Memory B cell (primary cell): Measurements from ENCODE around the gene HOXC10.

Experiments
- ATAC-seq: fragments of 150-1000 bp; cut with Tn5 transposase; 2 replicates; pipeline ENCODE4 v1.10.0; 2021; ENCODE audit warnings: low read depth, mild to moderate bottlenecking, moderate library complexity
- DNase-seq, 2 donors: peaks; one replicate each; pipeline ENCODE4 v3.0.0; 2022; ENCODE audit warnings: low spot score in 2 of 2
- H3K27ac Mint-ChIP-seq: one replicate; pipeline ENCODE4 v1.8.0; 2022; ENCODE audit warnings: mild to moderate bottlenecking, moderate library complexity, mixed read lengths
- H3K27me3 Mint-ChIP-seq: one replicate; pipeline ENCODE4 v1.8.0; 2022; ENCODE audit warnings: mixed read lengths
- H3K36me3 Mint-ChIP-seq: one replicate; pipeline ENCODE4 v1.8.0; 2022; ENCODE audit warnings: mild to moderate bottlenecking, mixed read lengths
- H3K4me1 Mint-ChIP-seq: one replicate; pipeline ENCODE4 v1.8.0; 2022; ENCODE audit warnings: mixed read lengths
- H3K4me3 Mint-ChIP-seq: one replicate; pipeline ENCODE4 v1.8.0; 2022; ENCODE audit warnings: mild to moderate bottlenecking, moderate library complexity, mixed read lengths
- H3K9me3 Mint-ChIP-seq: one replicate; pipeline ENCODE4 v1.8.0; 2022; ENCODE audit warnings: mixed read lengths

Gene HOXC10

GRCh38 chr12:53966085-53966384 lies 18.9 kb upstream of the HOXC10 start:
- DNase-seq (no peak), ATAC-seq (no peak)
- Mint-ChIP-seq H3K4me1 (peaks cover 21% of the 10 kb centered on the region), H3K27ac (peak overlapping the region; percentile 26), H3K36me3 (peaks cover 3% of the 10 kb centered on the region), H3K4me3 (peak overlapping the region; percentile 43), H3K9me3 (peaks cover 3% of the 10 kb centered on the region), H3K27me3 (peaks cover 45% of the 10 kb centered on the region)

- Mint-ChIP-seq H3K27ac (peak overlapping the region; percentile 26), H3K4me3 (peak overlapping the region; percentile 43), H3K27me3 (peaks cover 49% of the 10 kb centered on the region), H3K9me3 (peaks cover 3% of the 10 kb centered on the region), H3K36me3 (peaks cover 3% of the 10 kb centered on the region), H3K4me1 (peaks cover 21% of the 10 kb centered on the region)
- DNase-seq (no peak), ATAC-seq (no peak)
These were observed 18.4 kb upstream of the HOXC10 start for GRCh38 chr12:53966385-53967133.

GRCh38 chr12:53967421-53967925 lies 17.5 kb upstream of the HOXC10 start:
- Mint-ChIP-seq H3K36me3 (peaks cover 3% of the 10 kb centered on the region), H3K27me3 (peaks cover 57% of the 10 kb centered on the region), H3K4me1 (peaks cover 21% of the 10 kb centered on the region), H3K4me3 (no peak overlapping the region), H3K9me3 (peaks cover 3% of the 10 kb centered on the region), H3K27ac (no peak overlapping the region)
- ATAC-seq (no peak), DNase-seq (no peak)

- H3K4me3 Mint-ChIP-seq = no peak overlapping the region
- H3K36me3 Mint-ChIP-seq = peaks cover 5% of the 10 kb centered on the region
- peaks cover 62% of the 10 kb centered on the region for H3K27me3 Mint-ChIP-seq
- H3K4me1 Mint-ChIP-seq = peaks cover 21% of the 10 kb centered on the region
- no peak for DNase-seq
- ATAC-seq = no peak
- peaks cover 5% of the 10 kb centered on the region for H3K9me3 Mint-ChIP-seq
- H3K27ac Mint-ChIP-seq = no peak overlapping the region
These were observed 16.5 kb upstream of the HOXC10 start for GRCh38 chr12:53968214-53969127.

GRCh38 chr12:53969588-53970259 lies 15.2 kb upstream of the HOXC10 start:
- Mint-ChIP-seq H3K27me3 (peaks cover 58% of the 10 kb centered on the region), H3K36me3 (peaks cover 5% of the 10 kb centered on the region)

GRCh38 chr12:53970451-53970850 lies 14.5 kb upstream of the HOXC10 start:
- Mint-ChIP-seq H3K4me3 (no peak overlapping the region), H3K27ac (no peak overlapping the region), H3K27me3 (peaks cover 57% of the 10 kb centered on the region), H3K4me1 (peaks cover 10% of the 10 kb centered on the region), H3K36me3 (peaks cover 3% of the 10 kb centered on the region), H3K9me3 (peaks cover 3% of the 10 kb centered on the region)
- ATAC-seq = no peak
- DNase-seq = no peak

More at GRCh38 chr12:53969588-53970259, 15.2 kb upstream of the HOXC10 start:
- Mint-ChIP-seq H3K27ac (no peak overlapping the region), H3K9me3 (peaks cover 5% of the 10 kb centered on the region), H3K4me1 (peaks cover 12% of the 10 kb centered on the region), H3K4me3 (no peak overlapping the region)
- no peak for DNase-seq
- ATAC-seq = no peak

GRCh38 chr12:53971129-53971528 lies 13.8 kb upstream of the HOXC10 start:
- Mint-ChIP-seq H3K4me1 (peaks cover 9% of the 10 kb centered on the region), H3K9me3 (peaks cover 4% of the 10 kb centered on the region), H3K4me3 (no peak overlapping the region), H3K36me3 (peaks cover 4% of the 10 kb centered on the region), H3K27me3 (peaks cover 58% of the 10 kb centered on the region), H3K27ac (no peak overlapping the region)
- no peak for DNase-seq
- no peak for ATAC-seq

GRCh38 chr12:53971686-53972085 lies 13.3 kb upstream of the HOXC10 start:
- Mint-ChIP-seq H3K27ac (no peak overlapping the region), H3K9me3 (peaks cover 4% of the 10 kb centered on the region), H3K36me3 (peaks cover 4% of the 10 kb centered on the region), H3K4me3 (no peak overlapping the region), H3K27me3 (peaks cover 53% of the 10 kb centered on the region), H3K4me1 (peaks cover 3% of the 10 kb centered on the region)
- ATAC-seq (no peak), DNase-seq (no peak)

GRCh38 chr12:53972152-53972702 lies 12.7 kb upstream of the HOXC10 start:
- peaks cover 51% of the 10 kb centered on the region for H3K27me3 Mint-ChIP-seq
- no peak for DNase-seq

GRCh38 chr12:53972722-53973235 lies 12.2 kb upstream of the HOXC10 start, which contains the start of gene HOXC11:
Gene HOXC11, plus strand, starts transcription at chr12:53973126. Its CDS starts 116 bp downstream, at chr12:53973242.
- H3K27ac Mint-ChIP-seq = peak within 1 kb of the TSS; percentile 15
- peaks cover 4% of the 10 kb centered on the region for H3K9me3 Mint-ChIP-seq
- no peak for DNase-seq
- peaks cover 48% of the 10 kb centered on the region for H3K27me3 Mint-ChIP-seq
- H3K4me1 Mint-ChIP-seq = peaks cover 2% of the 10 kb centered on the region
- ATAC-seq = no peak
- H3K4me3 Mint-ChIP-seq = no peak within 1 kb of the TSS
- H3K36me3 Mint-ChIP-seq = peaks cover 4% of the 10 kb centered on the region

More at GRCh38 chr12:53972152-53972702, 12.7 kb upstream of the HOXC10 start:
- H3K27ac Mint-ChIP-seq = no peak overlapping the region
- H3K4me3 Mint-ChIP-seq = no peak overlapping the region
- no peak for ATAC-seq
- peaks cover 4% of the 10 kb centered on the region for H3K36me3 Mint-ChIP-seq
- peaks cover 2% of the 10 kb centered on the region for H3K4me1 Mint-ChIP-seq
- peaks cover 4% of the 10 kb centered on the region for H3K9me3 Mint-ChIP-seq

GRCh38 chr12:53973236-53974042 lies 11.5 kb upstream of the HOXC10 start:
- Mint-ChIP-seq H3K27me3 (peaks cover 46% of the 10 kb centered on the region), H3K4me3 (no peak overlapping the region), H3K9me3 (peaks cover 4% of the 10 kb centered on the region), H3K4me1 (peaks cover 2% of the 10 kb centered on the region), H3K36me3 (peaks cover 4% of the 10 kb centered on the region), H3K27ac (peak overlapping the region; percentile 15)
- ATAC-seq (no peak), DNase-seq (no peak)

- Mint-ChIP-seq H3K36me3 (peaks cover 4% of the 10 kb centered on the region), H3K27ac (peak within 1 kb of the TSS; percentile 81), H3K4me1 (peaks cover 2% of the 10 kb centered on the region), H3K4me3 (peak within 1 kb of the TSS; percentile 29), H3K9me3 (peaks cover 4% of the 10 kb centered on the region), H3K27me3 (peaks cover 48% of the 10 kb centered on the region)
- DNase-seq = no peak
- ATAC-seq = no peak
These were observed 10.6 kb upstream of the HOXC10 start, which contains the start of gene HOTAIR for GRCh38 chr12:53974084-53975063. Gene HOTAIR, minus strand, starts transcription at chr12:53974954.
